Activated T-cell treated with anti-CD3 and anti-CD28 coated beads, Interleukin-2, amount 50 U/mL, for 24 hours (primary cell): ENCODE data around the gene CEBPE.
"Not testable (repeated sequence)": the region's sequence is repeated elsewhere in the genome, so short reads cannot be mapped to it uniquely, and the experiment has no call there.

ENCODE experiments used
- DNase-seq: peaks from one replicate; pipeline ENCODE4 v3.0.0-alpha.2; 2020
- H3K27ac Mint-ChIP-seq: 2 replicates; pipeline ENCODE4 v1.8.0; 2020; ENCODE audit warnings: mild to moderate bottlenecking, mixed read lengths
- H3K27me3 Mint-ChIP-seq: 2 replicates; pipeline ENCODE4 v1.8.0; 2020; ENCODE audit warnings: mixed read lengths
- H3K36me3 Mint-ChIP-seq: 2 replicates; pipeline ENCODE4 v1.8.0; 2020; ENCODE audit warnings: low read depth, mixed read lengths
- H3K4me1 Mint-ChIP-seq: 2 replicates; pipeline ENCODE4 v1.8.0; 2020; ENCODE audit warnings: low read depth, mixed read lengths
- H3K4me3 Mint-ChIP-seq: 2 replicates; pipeline ENCODE4 v1.8.0; 2020; ENCODE audit warnings: mild to moderate bottlenecking, moderate library complexity, mixed read lengths
- H3K9me3 Mint-ChIP-seq: 2 replicates; pipeline ENCODE4 v1.8.0; 2020; ENCODE audit warnings: mixed read lengths

CEBPE gene

GRCh38 chr14:23119363-23120327, 590 bp upstream of the CEBPE start:
- Mint-ChIP-seq H3K4me1 (peaks cover 49% of the 10 kb centered on the region), H3K27ac (peak overlapping the region; percentile 77), H3K36me3 (no peaks in the 10 kb centered on the region), H3K27me3 (no peaks in the 10 kb centered on the region), H3K4me3 (peak overlapping the region; percentile 24), H3K9me3 (no peaks in the 10 kb centered on the region)
- DNase-seq = peak; percentile 68

DNA sequence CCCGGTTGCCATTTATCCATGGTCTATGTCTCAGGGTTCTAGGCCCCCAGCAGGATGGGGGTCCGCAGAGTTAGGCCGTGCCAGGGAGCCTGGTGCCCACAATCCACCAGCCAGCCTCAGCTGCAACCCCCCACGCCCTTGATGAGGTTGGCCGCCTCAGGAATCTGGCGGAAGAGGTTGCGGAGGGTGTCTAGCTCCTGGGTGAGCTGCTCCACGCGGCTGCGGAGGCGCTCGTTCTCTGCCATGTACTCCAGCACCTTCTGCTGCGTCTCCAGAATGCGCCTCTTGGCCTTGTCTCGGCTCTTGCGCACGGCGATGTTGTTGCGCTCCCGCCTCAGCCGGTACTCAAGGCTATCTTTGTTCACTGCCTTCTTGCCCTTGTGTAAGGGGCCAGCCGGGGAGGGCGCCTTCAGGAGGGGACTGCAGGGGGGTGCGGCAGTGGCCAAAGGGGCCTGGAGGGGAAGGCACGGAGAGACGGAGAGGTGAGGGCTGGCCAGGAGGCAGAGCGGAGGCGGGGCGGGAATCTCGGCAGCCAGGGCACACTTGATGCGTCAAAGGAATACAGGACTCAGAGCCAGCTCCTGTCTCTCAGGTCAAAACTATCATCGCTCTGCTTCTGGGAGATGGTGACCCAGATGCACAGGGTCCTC, 1.6 kb downstream of the CEBPE start:
- no peak for DNase-seq
- H3K4me1 Mint-ChIP-seq = peaks cover 53% of the 10 kb centered on the region
- H3K4me3 Mint-ChIP-seq = no peak overlapping the region
- no peaks in the 10 kb centered on the region for H3K27me3 Mint-ChIP-seq
- H3K36me3 Mint-ChIP-seq = no peaks in the 10 kb centered on the region
- H3K27ac Mint-ChIP-seq = no peak overlapping the region
- H3K9me3 Mint-ChIP-seq = no peaks in the 10 kb centered on the region

DNA sequence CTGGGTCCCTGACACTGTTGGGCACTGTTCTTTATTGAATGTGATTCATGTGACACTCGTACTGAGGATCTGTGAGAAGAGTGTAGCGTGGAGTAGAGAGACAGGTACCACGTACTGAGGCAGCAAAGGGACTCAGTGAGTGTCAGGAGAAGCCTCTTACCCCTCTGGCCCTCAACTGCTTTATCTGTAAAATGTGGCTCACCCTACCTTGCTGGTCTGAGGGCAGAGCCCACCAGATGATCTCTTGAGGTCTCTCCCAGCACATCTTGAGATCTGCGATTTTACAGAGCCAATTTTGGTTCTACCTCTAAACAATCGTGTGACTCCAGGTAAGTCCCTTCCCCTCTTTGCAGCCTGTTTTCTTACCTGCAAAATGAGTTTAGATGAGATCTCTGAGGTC, 3.1 kb downstream of the CEBPE start:
- H3K4me3 Mint-ChIP-seq = no peak overlapping the region
- H3K27ac Mint-ChIP-seq = no peak overlapping the region
- no peaks in the 10 kb centered on the region for H3K9me3 Mint-ChIP-seq
- no peaks in the 10 kb centered on the region for H3K36me3 Mint-ChIP-seq
- DNase-seq = no peak
- H3K27me3 Mint-ChIP-seq = no peaks in the 10 kb centered on the region
- peaks cover 43% of the 10 kb centered on the region for H3K4me1 Mint-ChIP-seq

- Mint-ChIP-seq H3K27ac (no peak overlapping the region), H3K36me3 (no peaks in the 10 kb centered on the region), H3K27me3 (no peaks in the 10 kb centered on the region), H3K4me1 (peaks cover 36% of the 10 kb centered on the region), H3K4me3 (no peak overlapping the region), H3K9me3 (no peaks in the 10 kb centered on the region)
- DNase-seq = no peak
These were observed 3.9 kb downstream of the CEBPE start for GRCh38 chr14:23115039-23115731.

DNA sequence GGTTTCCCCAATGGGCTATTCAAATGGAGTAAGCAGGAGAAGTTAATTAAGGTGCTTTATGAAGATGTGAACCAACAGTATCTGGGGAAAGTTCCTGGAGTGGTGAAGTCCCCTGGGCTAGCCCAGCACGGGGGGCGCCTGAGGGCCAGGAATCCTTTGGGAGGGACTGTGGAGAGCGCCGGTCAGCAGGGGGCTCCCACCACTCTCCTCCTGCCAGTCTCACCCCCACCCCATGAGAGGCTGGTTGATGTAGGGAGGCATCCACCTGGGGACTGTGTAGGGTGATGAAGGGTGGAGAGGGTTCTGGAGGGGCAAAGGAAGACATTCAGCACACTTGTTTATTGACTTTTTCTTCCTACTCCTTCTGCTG, 4.4 kb downstream of the CEBPE start:
- no peak for DNase-seq
- no peaks in the 10 kb centered on the region for H3K27me3 Mint-ChIP-seq
- H3K9me3 Mint-ChIP-seq = no peaks in the 10 kb centered on the region
- H3K4me3 Mint-ChIP-seq = no peak overlapping the region
- no peaks in the 10 kb centered on the region for H3K36me3 Mint-ChIP-seq
- no peak overlapping the region for H3K27ac Mint-ChIP-seq
- H3K4me1 Mint-ChIP-seq = peaks cover 30% of the 10 kb centered on the region

GRCh38 chr14:23114120-23114458, 5.0 kb downstream of the CEBPE start:
- no peak overlapping the region for H3K27ac Mint-ChIP-seq

GRCh38 chr14:23113431-23114119, 5.5 kb downstream of the CEBPE start:
- Mint-ChIP-seq H3K36me3 (no peaks in the 10 kb centered on the region), H3K9me3 (no peaks in the 10 kb centered on the region), H3K27me3 (no peaks in the 10 kb centered on the region), H3K4me3 (no peak overlapping the region), H3K27ac (no peak overlapping the region), H3K4me1 (peaks cover 21% of the 10 kb centered on the region)
- DNase-seq = no peak

More at GRCh38 chr14:23114120-23114458, 5.0 kb downstream of the CEBPE start:
- Mint-ChIP-seq H3K4me1 (peaks cover 25% of the 10 kb centered on the region), H3K36me3 (no peaks in the 10 kb centered on the region), H3K9me3 (no peaks in the 10 kb centered on the region), H3K27me3 (no peaks in the 10 kb centered on the region), H3K4me3 (no peak overlapping the region)
- DNase-seq = no peak

- no peak overlapping the region for H3K27ac Mint-ChIP-seq
These were observed 6.5 kb downstream of the CEBPE start for GRCh38 chr14:23112359-23113178.

DNA sequence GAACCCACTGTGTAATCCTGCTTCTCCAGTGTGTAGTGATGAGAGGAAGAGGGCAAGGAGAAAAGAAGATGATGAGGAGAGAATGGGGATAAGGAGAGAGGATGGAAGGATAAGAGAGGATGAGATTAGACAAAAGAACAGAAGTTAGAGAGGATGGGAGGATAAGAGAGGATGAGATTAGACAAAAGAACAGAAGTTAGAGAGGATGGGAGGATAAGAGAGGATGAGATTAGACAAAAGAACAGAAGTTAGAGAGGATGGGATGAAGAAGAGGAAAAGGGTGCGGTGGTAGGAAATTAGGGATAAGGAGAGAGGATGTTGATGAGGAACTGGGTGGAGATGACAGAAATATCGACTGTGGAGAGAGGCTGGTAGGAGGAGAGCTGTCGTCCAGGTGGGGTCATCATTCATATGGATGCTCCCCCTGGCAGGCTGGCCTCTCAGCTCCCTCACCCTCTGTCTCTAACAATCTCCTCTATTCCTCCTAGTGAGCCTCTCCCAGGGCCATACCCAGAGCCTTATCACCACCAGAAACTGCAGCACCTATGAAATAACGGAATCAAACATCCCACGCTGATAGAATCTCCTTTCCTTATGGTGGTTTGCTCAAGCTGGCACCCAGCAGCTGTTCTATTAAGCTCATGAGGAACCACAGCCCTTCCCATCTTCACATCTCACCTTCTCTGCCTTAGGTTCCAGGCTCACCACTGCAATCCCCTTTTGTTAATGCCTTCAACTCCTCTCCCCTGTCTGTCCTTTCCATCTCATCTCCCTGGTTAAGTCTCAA, 8.3 kb downstream of the CEBPE start:
- DNase-seq = no peak
- H3K27me3 Mint-ChIP-seq = no peaks in the 10 kb centered on the region
- no peak overlapping the region for H3K4me3 Mint-ChIP-seq
- H3K36me3 Mint-ChIP-seq = no peaks in the 10 kb centered on the region
- no peaks in the 10 kb centered on the region for H3K9me3 Mint-ChIP-seq
- H3K27ac Mint-ChIP-seq = no peak overlapping the region
- H3K4me1 Mint-ChIP-seq = peaks cover 10% of the 10 kb centered on the region

More at GRCh38 chr14:23112359-23113178, 6.5 kb downstream of the CEBPE start:
- H3K4me1 Mint-ChIP-seq = peaks cover 12% of the 10 kb centered on the region
- H3K9me3 Mint-ChIP-seq = no peaks in the 10 kb centered on the region
- H3K27me3 Mint-ChIP-seq = no peaks in the 10 kb centered on the region
- no peaks in the 10 kb centered on the region for H3K36me3 Mint-ChIP-seq
- no peak for DNase-seq
- no peak overlapping the region for H3K4me3 Mint-ChIP-seq

GRCh38 chr14:23109769-23110168, 9.3 kb downstream of the CEBPE start:
- no peak for DNase-seq
- H3K4me1 Mint-ChIP-seq = peaks cover 5% of the 10 kb centered on the region
- H3K27me3 Mint-ChIP-seq = no peaks in the 10 kb centered on the region
- H3K4me3 Mint-ChIP-seq = no peak overlapping the region
- no peaks in the 10 kb centered on the region for H3K9me3 Mint-ChIP-seq
- no peaks in the 10 kb centered on the region for H3K36me3 Mint-ChIP-seq
- no peak overlapping the region for H3K27ac Mint-ChIP-seq

GRCh38 chr14:23108169-23108568, 10.9 kb downstream of the CEBPE start:
- H3K4me3 Mint-ChIP-seq, H3K36me3 Mint-ChIP-seq, H3K9me3 Mint-ChIP-seq, H3K4me1 Mint-ChIP-seq, H3K27ac Mint-ChIP-seq, DNase-seq, H3K27me3 Mint-ChIP-seq: not testable (repeated sequence)

- not testable (repeated sequence) for H3K27me3 Mint-ChIP-seq, H3K4me3 Mint-ChIP-seq, H3K4me1 Mint-ChIP-seq, DNase-seq, H3K36me3 Mint-ChIP-seq, H3K27ac Mint-ChIP-seq, H3K9me3 Mint-ChIP-seq
These were observed 11.4 kb downstream of the CEBPE start for GRCh38 chr14:23107620-23108019.

DNA sequence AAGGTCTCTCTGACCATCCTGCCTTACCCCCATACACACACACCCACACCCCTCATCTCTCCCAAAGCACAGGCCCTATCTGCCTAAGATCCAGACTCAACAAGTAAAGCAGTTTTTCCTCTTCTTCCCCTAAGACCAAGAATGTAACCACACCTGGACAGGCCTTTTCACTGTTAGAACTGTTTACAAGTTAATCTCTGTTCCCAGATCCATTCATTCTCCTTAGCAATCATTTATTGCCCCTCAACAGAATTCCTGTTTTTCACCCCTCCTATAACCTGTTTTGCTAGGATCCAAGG, 12.4 kb downstream of the CEBPE start:
- Mint-ChIP-seq H3K27ac (no peak overlapping the region), H3K4me3 (no peak overlapping the region), H3K4me1 (no peaks in the 10 kb centered on the region), H3K36me3 (no peaks in the 10 kb centered on the region), H3K9me3 (no peaks in the 10 kb centered on the region), H3K27me3 (no peaks in the 10 kb centered on the region)
- DNase-seq = no peak
